ENCODE results near the gene EID3. TPM values are rescaled to one million over a fixed set of nuclear protein-coding genes. Genes with fewer than 3 reads are reported as not detected.

EID3 gene
- total and polyA plus RNA-seq, 2 of the 8 experiments (the other 6 are each of a cell fraction or from before 2014, with no cell fraction given) = 1.2 to 2.8 TPM

GRCh38 chr12:104350211-104351056 is 46.9 kb downstream of the EID3 start:
- CTCF ChIA-PET (ENCODE audit: partially characterized antibody) = interaction anchor here (1.1 to 2.9 kb wide), 3 partner anchors 11 to 128 kb away, joined by 3 to 11 read pairs (median 4); no protein-coding TSS in a partner anchor
- H3K9ac ChIP-seq (replicated peaks in 1 of 4; ENCODE audit: extremely low read depth in 1 of 4, low read depth in 3 of 4, low read length in 3 of 4) = peak overlapping the region in 1 of 4 experiments; percentile 24; a peak in 1 of 7 replicates
- no peak overlapping the region for H2BK120ac ChIP-seq (replicated peaks; ENCODE audit: low read depth, low read length)
- H3K18ac ChIP-seq (ENCODE audit: extremely low read depth, low read length) = no peak overlapping the region
- H4K8ac ChIP-seq (ENCODE audit: extremely low read depth, insufficient read depth, low read length) = no peak overlapping the region
- H3K4me1 ChIP-seq (replicated peaks in 1 of 4; ENCODE audit: control insufficient read depth in 3 of 4, insufficient read depth in 4 of 4, low read length in 3 of 4) = peaks cover 0 to 8% (median 6%) of the 10 kb centered on the region in 4 experiments; a peak in 5 of 7 replicates
- no peaks in the 10 kb centered on the region for H3K27me3 ChIP-seq (replicated peaks in 1 of 4; ENCODE audit: control insufficient read depth in 3 of 4, extremely low read depth in 1 of 4, insufficient read depth in 3 of 4, low read length in 3 of 4)
- H3K23me2 ChIP-seq (ENCODE audit: low read depth, low read length) = no peaks in the 10 kb centered on the region
- no peak overlapping the region for H3K56ac ChIP-seq (replicated peaks; ENCODE audit: insufficient read length, low read depth, low read length)
- no peak overlapping the region for H4K91ac ChIP-seq (replicated peaks; ENCODE audit: insufficient read length, low read length)
- H2BK12ac ChIP-seq (ENCODE audit: low read depth, low read length) = peak overlapping the region; percentile 35
- DNase-seq (ENCODE audit: low read depth in 1 of 2, low spot score in 2 of 2) (no peak), FAIRE-seq (no peak)
- no peak overlapping the region for H2BK15ac ChIP-seq (ENCODE audit: low read length)
- H3K27ac ChIP-seq (ENCODE audit: low read depth, low read length) = no peak overlapping the region
- H3K36me3 ChIP-seq (ENCODE audit: control insufficient read depth in 2 of 4, insufficient read depth in 4 of 4, low read length in 3 of 4) = peaks cover 9 to 33% (median 10%) of the 10 kb centered on the region in 4 experiments
- H3K14ac ChIP-seq (ENCODE audit: insufficient read length) = no peak overlapping the region
- peak overlapping the region; percentile 36; the same call in 1 of the 2 replicates for H2BK5ac ChIP-seq (ENCODE audit: low read depth, low read length)
- no peak overlapping the region for H3K23ac ChIP-seq (ENCODE audit: insufficient read length)
- peaks cover 0 to 7% of the 10 kb centered on the region in 2 experiments for H4K20me1 ChIP-seq (replicated peaks in 1 of 2; ENCODE audit: control insufficient read depth in 1 of 2, insufficient read depth in 2 of 2, low read length in 2 of 2)
- H3K4me2 ChIP-seq (ENCODE audit: insufficient read depth in 1 of 2, low read depth in 2 of 2, low read length in 2 of 2) = peak overlapping the region; percentile 26 to 31; a peak in 3 of 4 replicates
- H3K4ac ChIP-seq (replicated peaks; ENCODE audit: insufficient read length, low read depth, low read length) = no peak overlapping the region
- H2BK20ac ChIP-seq (ENCODE audit: low read length) = no peak overlapping the region
- H4K5ac ChIP-seq (ENCODE audit: insufficient read length, low read depth, low read length) = no peak overlapping the region
- H2AFZ ChIP-seq (ENCODE audit: low read length) = no peak overlapping the region
- H3K79me2 ChIP-seq (ENCODE audit: control insufficient read depth in 1 of 2, insufficient read depth in 2 of 2, low read length in 2 of 2) = 0 out of 4 replicates have a peak, but pooled peaks cover 0 to 3% of the 10 kb centered on the region in 2 experiments
- H3K4me3 ChIP-seq (ENCODE audit: extremely low read depth in 1 of 4, insufficient read depth in 2 of 4, low read depth in 3 of 4, low read length in 4 of 4) = no peak overlapping the region
- WGBS, 2 experiments (ENCODE audit: extremely low coverage in 1 of 2, insufficient coverage in 1 of 2, insufficient read length in 1 of 2, insufficient replicate concordance in 2 of 2, low coverage in 1 of 2, low lambda C conversion rate in 2 of 2, missing lambda C conversion rate in 1 of 2) = 87% methylated on average over 8 of the region's 8 CpGs; no CpG with 5 or more reads in 1 of the 2 experiments
- no peaks in the 10 kb centered on the region for H3K9me3 ChIP-seq (ENCODE audit: insufficient read depth in 2 of 2, low read depth in 1 of 2, low read length in 1 of 2)
- no peak overlapping the region for H2AK5ac ChIP-seq (ENCODE audit: low read depth, low read length)
- no peak for TF ChIP-seq YY1 (IDR thresholded peaks at IDR 0.05; ENCODE audit: low read depth, low read length)
- no peak for TF ChIP-seq SIN3A (conservative IDR thresholded peaks at IDR 0.05 in 1 of 2, IDR thresholded peaks at IDR 0.05 in 1 of 2; ENCODE audit: low read depth in 1 of 2, low read length in 2 of 2)
- no peak for TF ChIP-seq EZH2 (IDR thresholded peaks at IDR 0.05; ENCODE audit: low read depth, low read length, severe bottlenecking)
- TF ChIP-seq, protein P1, sequence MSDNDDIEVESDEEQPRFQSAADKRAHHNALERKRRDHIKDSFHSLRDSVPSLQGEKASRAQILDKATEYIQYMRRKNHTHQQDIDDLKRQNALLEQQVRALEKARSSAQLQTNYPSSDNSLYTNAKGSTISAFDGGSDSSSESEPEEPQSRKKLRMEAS (IDR thresholded peaks at IDR 0.05) = no peak
- TF ChIP-seq, protein P2, sequence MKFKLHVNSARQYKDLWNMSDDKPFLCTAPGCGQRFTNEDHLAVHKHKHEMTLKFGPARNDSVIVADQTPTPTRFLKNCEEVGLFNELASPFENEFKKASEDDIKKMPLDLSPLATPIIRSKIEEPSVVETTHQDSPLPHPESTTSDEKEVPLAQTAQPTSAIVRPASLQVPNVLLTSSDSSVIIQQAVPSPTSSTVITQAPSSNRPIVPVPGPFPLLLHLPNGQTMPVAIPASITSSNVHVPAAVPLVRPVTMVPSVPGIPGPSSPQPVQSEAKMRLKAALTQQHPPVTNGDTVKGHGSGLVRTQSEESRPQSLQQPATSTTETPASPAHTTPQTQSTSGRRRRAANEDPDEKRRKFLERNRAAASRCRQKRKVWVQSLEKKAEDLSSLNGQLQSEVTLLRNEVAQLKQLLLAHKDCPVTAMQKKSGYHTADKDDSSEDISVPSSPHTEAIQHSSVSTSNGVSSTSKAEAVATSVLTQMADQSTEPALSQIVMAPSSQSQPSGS (IDR thresholded peaks at IDR 0.05; ENCODE audit: low read length) = no peak
- TF ChIP-seq HDAC6 (IDR thresholded peaks at IDR 0.05; ENCODE audit: low read depth, low read length) = no peak
- TF ChIP-seq BCL11A (IDR thresholded peaks at IDR 0.05; ENCODE audit: low read depth in 2 of 2, low read length in 2 of 2) = no peak
- TF ChIP-seq SP4 (IDR thresholded peaks at IDR 0.05; ENCODE audit: low read length) = no peak
- peak in 1 of 2 experiments; percentile 7; a peak in 2 of 3 replicates for TF ChIP-seq POLR2A (IDR thresholded peaks at IDR 0.05; ENCODE audit: control extremely low read depth in 1 of 2, low read depth in 2 of 2, low read length in 2 of 2)
- no peaks in the 10 kb centered on the region; the same call in 1 of the 2 replicates for H3K79me1 ChIP-seq (ENCODE audit: low read depth, low read length)
- POLR2A ChIA-PET (ENCODE audit: partially characterized antibody) = interaction anchor here (0.6 to 1.7 kb wide), 8 partner anchors 10 to 266 kb away, joined by 3 to 6 read pairs (median 4); partner anchors contain the start of gene EID3
